IPS-15b (cell line): ENCODE data around the gene CFAP99.
A peak's percentile ranks its signal among the peaks of the same experiment; 100 is the strongest.
"Not testable (repeated sequence)": the region's sequence is repeated elsewhere in the genome, so short reads cannot be mapped to it uniquely, and the experiment has no call there.

Experiments
- H3K27me3 ChIP-seq: one replicate; pipeline ENCODE4 v1.6.1; 2013; ENCODE audit warnings: low read length; ENCODE audit not compliant: control insufficient read depth, insufficient read depth
- H3K36me3 ChIP-seq: one replicate; pipeline ENCODE4 v1.6.1; 2013; ENCODE audit warnings: low read length; ENCODE audit not compliant: control insufficient read depth, insufficient read depth
- H3K4me1 ChIP-seq: one replicate; pipeline ENCODE4 v1.6.1; 2013; ENCODE audit warnings: mild to moderate bottlenecking, low read length; ENCODE audit not compliant: control insufficient read depth, insufficient read depth
- H3K4me3 ChIP-seq: one replicate; pipeline ENCODE4 v1.5.1; 2013; ENCODE audit warnings: low read depth, low read length
- H3K9ac ChIP-seq: one replicate; pipeline ENCODE4 v1.6.1; 2013; ENCODE audit warnings: low read depth, mild to moderate bottlenecking, low read length
- H3K9me3 ChIP-seq: one replicate; pipeline ENCODE4 v1.6.1; 2013; ENCODE audit warnings: mild to moderate bottlenecking, low read length; ENCODE audit not compliant: control insufficient read depth, insufficient read depth

The CFAP99 gene

GRCh38 chr4:2418650-2419571, at the start of gene CFAP99:
Gene CFAP99, plus strand, starts transcription at chr4:2418955.
- peaks cover 2% of the 10 kb centered on the region for H3K4me1 ChIP-seq
- peaks cover 70% of the 10 kb centered on the region for H3K27me3 ChIP-seq

GRCh38 chr4:2370597-2371320, 48.0 kb upstream of the CFAP99 start:
- no peaks in the 10 kb centered on the region for H3K36me3 ChIP-seq
- no peaks in the 10 kb centered on the region for H3K9me3 ChIP-seq
- H3K27me3 ChIP-seq, result no peaks in the 10 kb centered on the region
- no peak overlapping the region for H3K9ac ChIP-seq
- H3K4me1 ChIP-seq, result no peaks in the 10 kb centered on the region
- no peak overlapping the region for H3K4me3 ChIP-seq

More at GRCh38 chr4:2418650-2419571, at the start of gene CFAP99:
- H3K9me3 ChIP-seq, result no peaks in the 10 kb centered on the region
- no peak within 1 kb of the TSS for H3K9ac ChIP-seq
- H3K4me3 ChIP-seq, result peak within 1 kb of the TSS; percentile 58
- no peaks in the 10 kb centered on the region for H3K36me3 ChIP-seq

GRCh38 chr4:2371765-2372487, 46.8 kb upstream of the CFAP99 start:
- Histone ChIP-seq H3K4me3 (no peak overlapping the region), H3K27me3 (no peaks in the 10 kb centered on the region), H3K4me1 (no peaks in the 10 kb centered on the region), H3K9me3 (no peaks in the 10 kb centered on the region), H3K36me3 (no peaks in the 10 kb centered on the region), H3K9ac (no peak overlapping the region)

- H3K4me1 ChIP-seq, result no peaks in the 10 kb centered on the region
- H3K4me3 ChIP-seq, result no peak overlapping the region
- no peaks in the 10 kb centered on the region for H3K36me3 ChIP-seq
- H3K27me3 ChIP-seq, result no peaks in the 10 kb centered on the region
- no peak overlapping the region for H3K9ac ChIP-seq
- no peaks in the 10 kb centered on the region for H3K9me3 ChIP-seq
Measured at GRCh38 chr4:2372488-2373030, 46.2 kb upstream of the CFAP99 start.

- no peak overlapping the region for H3K4me3 ChIP-seq
- H3K36me3 ChIP-seq, result no peaks in the 10 kb centered on the region
- no peaks in the 10 kb centered on the region for H3K4me1 ChIP-seq
- H3K27me3 ChIP-seq, result no peaks in the 10 kb centered on the region
- no peak overlapping the region for H3K9ac ChIP-seq
- no peaks in the 10 kb centered on the region for H3K9me3 ChIP-seq
Measured at GRCh38 chr4:2373532-2373931, 45.2 kb upstream of the CFAP99 start.

GRCh38 chr4:2375427-2375826, 43.3 kb upstream of the CFAP99 start:
- Histone ChIP-seq H3K9ac (no peak overlapping the region), H3K36me3 (no peaks in the 10 kb centered on the region), H3K27me3 (no peaks in the 10 kb centered on the region), H3K4me1 (no peaks in the 10 kb centered on the region), H3K4me3 (no peak overlapping the region), H3K9me3 (no peaks in the 10 kb centered on the region)

- no peak overlapping the region for H3K4me3 ChIP-seq
- H3K27me3 ChIP-seq, result no peaks in the 10 kb centered on the region
- no peaks in the 10 kb centered on the region for H3K4me1 ChIP-seq
- no peak overlapping the region for H3K9ac ChIP-seq
- no peaks in the 10 kb centered on the region for H3K9me3 ChIP-seq
- H3K36me3 ChIP-seq, result no peaks in the 10 kb centered on the region
Measured at GRCh38 chr4:2377241-2377640, 41.5 kb upstream of the CFAP99 start.

- Histone ChIP-seq H3K36me3 (no peaks in the 10 kb centered on the region), H3K4me1 (no peaks in the 10 kb centered on the region), H3K9ac (no peak overlapping the region), H3K9me3 (no peaks in the 10 kb centered on the region), H3K4me3 (no peak overlapping the region), H3K27me3 (no peaks in the 10 kb centered on the region)
Measured at GRCh38 chr4:2378401-2378800, 40.4 kb upstream of the CFAP99 start.

- Histone ChIP-seq H3K4me1 (no peaks in the 10 kb centered on the region), H3K36me3 (no peaks in the 10 kb centered on the region), H3K4me3 (no peak overlapping the region), H3K9me3 (no peaks in the 10 kb centered on the region), H3K27me3 (no peaks in the 10 kb centered on the region), H3K9ac (no peak overlapping the region)
Measured at GRCh38 chr4:2378898-2379297, 39.9 kb upstream of the CFAP99 start.

GRCh38 chr4:2380589-2380988, 38.2 kb upstream of the CFAP99 start:
- not testable (repeated sequence) for H3K27me3 ChIP-seq, H3K9ac ChIP-seq, H3K36me3 ChIP-seq, H3K9me3 ChIP-seq, H3K4me3 ChIP-seq, H3K4me1 ChIP-seq

GRCh38 chr4:2382769-2383202, 36.0 kb upstream of the CFAP99 start:
- not testable (repeated sequence) for H3K9me3 ChIP-seq, H3K4me1 ChIP-seq, H3K9ac ChIP-seq, H3K4me3 ChIP-seq, H3K27me3 ChIP-seq, H3K36me3 ChIP-seq
